IMR-90 (cell line): ENCODE measurements around the gene GGTLC1. TPM values are rescaled to one million over a fixed set of nuclear protein-coding genes. Genes with fewer than 3 reads are reported as not detected.

ENCODE experiments used
- ATAC-seq: fragments of 200-7000 bp; cut with Tn5 transposase; 2 replicates; pipeline ENCODE4 v1.9.1; 2020; ENCODE audit warnings: low read depth, mild to moderate bottlenecking, moderate library complexity
- BruUV-seq: library from RNA; stranded (reverse); fragments of 400-500 nt; replicated peaks from 2 replicates; lab custom pipeline; 2021; lab: Mats Ljungman, UMichigan
- CTCF ChIA-PET: fragments of 300-600 bp; formaldehyde crosslinking; extraction: SDS; loops from one replicate; lab custom pipeline; 2021; ENCODE audit warnings: antibody characterized with exemption; lab: Yijun Ruan, JAX
- POLR2A ChIA-PET: fragments of 300-600 bp; sonication (Branson Sonifier 250); formaldehyde crosslinking; loops from one replicate; lab custom pipeline; 2022; ENCODE audit warnings: antibody characterized with exemption; ENCODE audit not compliant: unreplicated experiment; lab: Charles Lee
- DNase-seq: peaks from one replicate; pipeline ENCODE4 v3.0.0; 2013
- H2AFZ ChIP-seq: replicated peaks from 2 replicates; pipeline ENCODE3; 2013; ENCODE audit warnings: low read length, mild to moderate bottlenecking; ENCODE audit not compliant: poor library complexity
- H2AK5ac ChIP-seq: 2 replicates; pipeline ENCODE4 v1.6.1; 2013; ENCODE audit warnings: low read depth, low read length, inconsistent platforms
- H2AK9ac ChIP-seq: replicated peaks from 2 replicates; pipeline ENCODE3; 2013; ENCODE audit warnings: mild to moderate bottlenecking, low read depth, low read length, moderate library complexity; ENCODE audit not compliant: poor library complexity
- H2BK120ac ChIP-seq: 2 replicates; pipeline ENCODE4 v1.6.1; 2013; ENCODE audit warnings: low read depth, low read length, inconsistent platforms
- H2BK15ac ChIP-seq: 3 replicates; pipeline ENCODE4 v1.6.1; 2013; ENCODE audit warnings: low read depth, low read length, inconsistent platforms
- H2BK20ac ChIP-seq: 2 replicates; pipeline ENCODE4 v1.6.1; 2013; ENCODE audit warnings: low read depth, mild to moderate bottlenecking, inconsistent platforms, low read length, moderate library complexity
- H2BK5ac ChIP-seq: 2 replicates; pipeline ENCODE4 v1.6.1; 2013; ENCODE audit warnings: mild to moderate bottlenecking, low read depth, low read length, inconsistent platforms; ENCODE audit not compliant: poor library complexity, severe bottlenecking
- H3K14ac ChIP-seq: replicated peaks from 2 replicates; pipeline ENCODE4 v1.6.1; 2013; ENCODE audit warnings: low read depth, low read length, inconsistent platforms
- H3K18ac ChIP-seq: 2 replicates; pipeline ENCODE4 v1.6.1; 2013; ENCODE audit warnings: low read depth, low read length, control low read depth
- H3K23ac ChIP-seq: 2 replicates; pipeline ENCODE4 v1.6.1; 2013; ENCODE audit warnings: low read depth, low read length, inconsistent platforms
- H3K27ac ChIP-seq: 2 replicates; pipeline ENCODE4 v1.5.1; 2013; ENCODE audit warnings: mild to moderate bottlenecking, control low read depth, low read length; ENCODE audit not compliant: insufficient read depth
- H3K27me3 ChIP-seq: 2 replicates; pipeline ENCODE4 v1.6.1; 2013; ENCODE audit warnings: low read length; ENCODE audit not compliant: control insufficient read depth, insufficient read depth
- H3K36me3 ChIP-seq: 2 replicates; pipeline ENCODE4 v1.6.1; 2013; ENCODE audit warnings: low read length, mixed read lengths; ENCODE audit not compliant: control insufficient read depth, insufficient read depth
- H3K4ac ChIP-seq: 2 replicates; pipeline ENCODE4 v1.6.1; 2013; ENCODE audit warnings: low read depth, low read length, inconsistent platforms
- H3K4me1 ChIP-seq: 2 replicates; pipeline ENCODE4 v1.6.1; 2013; ENCODE audit warnings: low read length, mixed read lengths; ENCODE audit not compliant: control insufficient read depth, insufficient read depth
- H3K4me2 ChIP-seq: 2 replicates; pipeline ENCODE4 v1.6.1; 2013; ENCODE audit warnings: low read depth, mild to moderate bottlenecking, control low read depth, low read length, moderate library complexity
- H3K4me3 ChIP-seq: 2 replicates; pipeline ENCODE4 v1.5.1; 2013; ENCODE audit warnings: low read depth, mild to moderate bottlenecking, control low read depth, low read length, moderate library complexity; ENCODE audit not compliant: insufficient read depth
- H3K56ac ChIP-seq: 2 replicates; pipeline ENCODE4 v1.6.1; 2013; ENCODE audit warnings: low read length, inconsistent platforms; ENCODE audit not compliant: insufficient read depth; ENCODE audit errors: extremely low read depth
- H3K79me1 ChIP-seq, 2 experiments: 2 replicates each; pipeline ENCODE4 v1.6.1; 2013; ENCODE audit warnings: low read length in 2 of 2, inconsistent platforms in 1 of 2, low read depth in 1 of 2
- H3K9ac ChIP-seq: 2 replicates; pipeline ENCODE4 v1.6.1; 2013; ENCODE audit warnings: low read depth, low read length, control low read depth
- H3K9me1 ChIP-seq: 2 replicates; pipeline ENCODE4 v1.6.1; 2013; ENCODE audit warnings: low read length, inconsistent platforms; ENCODE audit not compliant: insufficient read depth
- H3K9me3 ChIP-seq: 2 replicates; pipeline ENCODE4 v1.6.1; 2013; ENCODE audit warnings: low read length; ENCODE audit not compliant: control insufficient read depth, insufficient read depth
- H4K20me1 ChIP-seq: 2 replicates; pipeline ENCODE4 v1.6.1; 2013; ENCODE audit warnings: low read length, inconsistent platforms; ENCODE audit not compliant: insufficient read depth
- H4K5ac ChIP-seq: 2 replicates; pipeline ENCODE4 v1.6.1; 2013; ENCODE audit warnings: mild to moderate bottlenecking, low read depth, low read length, control low read depth
- H4K8ac ChIP-seq, 2 experiments: 2 replicates each; pipeline ENCODE4 v1.6.1; 2013; ENCODE audit warnings: low read depth in 2 of 2, low read length in 2 of 2, control low read depth in 1 of 2, inconsistent platforms in 1 of 2
- H4K91ac ChIP-seq: 2 replicates; pipeline ENCODE4 v1.6.1; 2013; ENCODE audit warnings: low read depth, low read length, inconsistent platforms; ENCODE audit not compliant: insufficient read depth
- CEBPB ChIP-seq: IDR thresholded peaks from 2 replicates; pipeline ENCODE4 v1.6.1; 2012; ENCODE audit warnings: low read depth, low read length, improper control_type of control experiment
- FOS ChIP-seq: fragments of 150-350 bp; IDR thresholded peaks from 2 replicates; pipeline ENCODE4 v1.6.1; 2016; ENCODE audit warnings: low read depth, low read length
- WGBS, 2 experiments: methylation state at CpG; one replicate each; pipeline versions ENCODE4 v1.1.5 to v1.1.7; 2013; ENCODE audit warnings: missing lambda C conversion rate in 2 of 2; ENCODE audit not compliant: insufficient read length in 1 of 2; ENCODE audit errors: extremely low coverage in 2 of 2; 5-methylcytosine and 5-hydroxymethylcytosine counted together
- dilution Hi-C: fragments of 300-500 bp; cut with HindIII; formaldehyde crosslinking; loops from one replicate; pipeline ENCODE4 v1.14.3; 2018; ENCODE audit warnings: low sequenced_read_pairs; ENCODE audit not compliant: unreplicated experiment
- in situ Hi-C: fragments of 300-500 bp; cut with MboI; formaldehyde crosslinking; loops from 3 replicates; pipeline ENCODE4 v1.14.3; 2019; ENCODE audit warnings: low sequenced_read_pairs, inconsistent platforms, mixed read lengths
- intact Hi-C: fragments of 100-400 bp; cut with micrococcal nuclease; formaldehyde crosslinking; loops from 2 replicates; pipeline ENCODE4 v1.10.0; 2022
- polyA plus RNA-seq, 3 experiments: library from polyadenylated mRNA; depleted of rRNA; stranded (reverse); fragments of >200 nt; gene quantifications; 2 replicates each; pipeline ENCODE4 v1.2.3, GENCODE V29; 2012; ENCODE audit warnings: low replicate concordance in 1 of 3
- total RNA-seq: library from RNA; depleted of rRNA; stranded (reverse); fragments of >200 nt; gene quantifications from 2 replicates; pipeline ENCODE4 v1.2.3, GENCODE V29; 2012

The GGTLC1 gene
- total and polyA plus RNA-seq, 2 of the 4 experiments (the other 2 are of a cell fraction) = not detected

GRCh38 chr20:24016607-24017457 lies 28.3 kb upstream of the GGTLC1 start:
- intact Hi-C loops = no loop called here
- WGBS, 2 experiments = no CpG with 5 or more reads among the region's 8 CpGs
- H3K4me1 ChIP-seq = no peaks in the 10 kb centered on the region
- no peak overlapping the region for H2AFZ ChIP-seq
- ChIA-PET POLR2A (no interaction called here), CTCF (no interaction called here)
- H4K91ac ChIP-seq = no peak overlapping the region
- H3K27ac ChIP-seq = no peak overlapping the region
- H3K23ac ChIP-seq = no peak overlapping the region
- no peak overlapping the region for H2BK5ac ChIP-seq
- no peaks in the 10 kb centered on the region for H3K36me3 ChIP-seq
- H4K5ac ChIP-seq = no peak overlapping the region
- dilution Hi-C loops = no loop called here
- H2AK5ac ChIP-seq = no peak overlapping the region
- no peaks in the 10 kb centered on the region for H3K9me3 ChIP-seq
- no peak overlapping the region for H2AK9ac ChIP-seq
- H3K4me2 ChIP-seq = no peak overlapping the region
- DNase-seq (no peak), ATAC-seq (no peak)
- H4K8ac ChIP-seq = no peak overlapping the region
- H2BK15ac ChIP-seq = no peak overlapping the region
- H3K18ac ChIP-seq = no peak overlapping the region
- no peak overlapping the region for H3K4ac ChIP-seq
- no peak overlapping the region for H2BK120ac ChIP-seq
- no peaks in the 10 kb centered on the region for H4K20me1 ChIP-seq
- in situ Hi-C loops = no loop called here
- TF ChIP-seq FOS = no peak
- TF ChIP-seq CEBPB = peak; percentile 63
- no peaks in the 10 kb centered on the region for H3K79me1 ChIP-seq
- no TSS peak for BruUV-seq
- H3K9ac ChIP-seq = no peak overlapping the region
- H2BK20ac ChIP-seq = no peak overlapping the region
- H3K56ac ChIP-seq = no peak overlapping the region
- no peak overlapping the region for H3K4me3 ChIP-seq
- H3K14ac ChIP-seq = no peak overlapping the region
- H3K9me1 ChIP-seq = no peaks in the 10 kb centered on the region
- H3K27me3 ChIP-seq = peaks cover 3% of the 10 kb centered on the region
